K562 (cell line): ENCODE data around the gene REEP3. TPM values are rescaled to one million over a fixed set of nuclear protein-coding genes. Genes with fewer than 3 reads are reported as not detected.

Source experiments
- ATAC-seq: fragments of 200-7000 bp; cut with Tn5 transposase; 3 replicates; pipeline ENCODE4 v1.9.1; 2020; ENCODE audit warnings: moderate library complexity
- BruUV-seq: library from RNA; stranded (reverse); fragments of 400-500 nt; replicated peaks from 2 replicates; lab custom pipeline; 2021; lab: Mats Ljungman, UMichigan
- CTCF ChIA-PET: fragments of 300-600 bp; formaldehyde crosslinking; extraction: SDS; loops from one replicate; lab custom pipeline; 2021; ENCODE audit warnings: low intra/inter-chr PET ratio; lab: Yijun Ruan, JAX
- POLR2A ChIA-PET: fragments of 300-600, 350-650 bp; sonication (Branson Sonifier 250); formaldehyde crosslinking; extraction: SDS; loops from one replicate; lab custom pipeline; 2021; ENCODE audit warnings: antibody characterized with exemption, inconsistent platforms; lab: Yijun Ruan, JAX
- DNase-seq, 4 experiments: peaks; one replicate each; pipeline versions ENCODE4 v3.0.0 to v3.0.0-alpha.2; 2011 to 2018; ENCODE audit warnings: low spot score in 3 of 4, mixed read lengths in 3 of 4; ENCODE audit errors: extremely low read depth in 1 of 4
- FAIRE-seq: peaks from 2 replicates; lab custom pipeline; 2011; peaks lifted over from hg19 to GRCh38; lab: Jason Lieb, UNC
- H2AFZ ChIP-seq: 2 replicates; pipeline ENCODE4 v1.6.0; 2011; ENCODE audit warnings: low read depth, low read length, control low read depth, inconsistent platforms
- H3K27ac ChIP-seq: fragments of 200-600 bp; 3 replicates; pipeline ENCODE4 v1.8.0; 2011; ENCODE audit warnings: low read depth, mild to moderate bottlenecking, control low read depth, inconsistent platforms, low read length, moderate library complexity, mixed read lengths; ENCODE audit errors: extremely low read depth
- H3K27me3 ChIP-seq, 2 experiments: fragments of 300-600 bp in 1 of 2; 2 replicates in 1 of 2; 3 replicates in 1 of 2; pipeline versions ENCODE4 v1.6.0 to v1.8.0; 2011; ENCODE audit warnings: inconsistent platforms in 2 of 2, low read length in 2 of 2, mild to moderate bottlenecking in 1 of 2, mixed read lengths in 1 of 2, moderate library complexity in 1 of 2; ENCODE audit not compliant: control insufficient read depth in 2 of 2, insufficient read depth in 2 of 2
- H3K36me3 ChIP-seq: fragments of 300-600 bp; 3 replicates; pipeline ENCODE4 v1.8.0; 2011; ENCODE audit warnings: mild to moderate bottlenecking, low read length, inconsistent platforms; ENCODE audit not compliant: control insufficient read depth, insufficient read depth
- H3K4me1 ChIP-seq, 2 experiments: fragments of 200-600 bp in 1 of 2; replicated peaks in 1 of 2; 2 replicates in 1 of 2; 3 replicates in 1 of 2; pipeline versions ENCODE4 v1.5.1 to v1.8.0; 2011; ENCODE audit warnings: inconsistent platforms in 2 of 2, low read length in 2 of 2, mild to moderate bottlenecking in 1 of 2, mixed read lengths in 1 of 2, moderate library complexity in 1 of 2; ENCODE audit not compliant: control insufficient read depth in 2 of 2, insufficient read depth in 2 of 2
- H3K4me2 ChIP-seq: 2 replicates; pipeline ENCODE4 v1.6.1; 2011; ENCODE audit warnings: low read length, control low read depth, inconsistent platforms, mixed read lengths; ENCODE audit not compliant: insufficient read depth
- H3K4me3 ChIP-seq: fragments of 200-600 bp; sonication (generic), shearing (Covaris generic); 2 replicates; pipeline ENCODE4 v1.5.1; 2016; ENCODE audit warnings: control low read depth, inconsistent platforms
- H3K79me2 ChIP-seq: fragments of 200-600 bp; 3 replicates; pipeline ENCODE4 v1.8.0; 2011; ENCODE audit warnings: low read length, inconsistent platforms; ENCODE audit not compliant: control insufficient read depth, insufficient read depth
- H3K9ac ChIP-seq, 2 experiments: 2 replicates each; pipeline versions ENCODE4 v1.6.0 to v1.6.1; 2011; ENCODE audit warnings: low read depth in 2 of 2, low read length in 2 of 2, control low read depth in 1 of 2, inconsistent platforms in 1 of 2, mild to moderate bottlenecking in 1 of 2, mixed read lengths in 1 of 2; ENCODE audit not compliant: insufficient read depth in 1 of 2
- H3K9me1 ChIP-seq: one replicate; pipeline ENCODE4 v1.6.0; 2011; ENCODE audit warnings: inconsistent platforms, mild to moderate bottlenecking, low read length, moderate library complexity; ENCODE audit not compliant: control insufficient read depth, insufficient read depth
- H3K9me3 ChIP-seq: replicated peaks from 2 replicates; pipeline ENCODE4 v1.5.1; 2011; ENCODE audit warnings: low read depth, low read length, inconsistent platforms; ENCODE audit not compliant: control insufficient read depth, insufficient read depth
- H4K20me1 ChIP-seq: replicated peaks from 2 replicates; pipeline ENCODE4 v1.6.1; 2011; ENCODE audit warnings: low read length, inconsistent platforms, mixed read lengths; ENCODE audit not compliant: control insufficient read depth, insufficient read depth
- GTF2E2 ChIP-seq: fragments of 200-800 bp; sonication (Bioruptor generic); IDR thresholded peaks from 2 replicates; pipeline ENCODE4 v1.6.1; 2016; ENCODE audit warnings: missing genetic modification characterization, missing compliant biosample characterization
- HINFP ChIP-seq: fragments of 450-650 bp; conservative IDR thresholded peaks from 2 replicates; pipeline ENCODE4 v1.6.1; 2016; ENCODE audit warnings: missing genetic modification characterization, low read depth, mild to moderate bottlenecking, control low read depth, missing compliant biosample characterization
- HLTF ChIP-seq: fragments of 450-650 bp; IDR thresholded peaks from 2 replicates; pipeline ENCODE4 v1.6.1; 2016
- HMBOX1 ChIP-seq: sonication (generic); IDR thresholded peaks from 2 replicates; pipeline ENCODE4 v1.6.1; 2016
- NCOA6 ChIP-seq: fragments of 450-650 bp; IDR thresholded peaks from 2 replicates; pipeline ENCODE4 v1.6.1; 2017; ENCODE audit warnings: mild to moderate bottlenecking
- NFIC ChIP-seq: fragments of 450-650 bp; IDR thresholded peaks from 2 replicates; pipeline ENCODE4 v1.6.1; 2017; ENCODE audit warnings: mild to moderate bottlenecking, inconsistent platforms
- NR3C1 ChIP-seq: sonication (generic); formaldehyde crosslinking; IDR thresholded peaks from 2 replicates; pipeline ENCODE4 v1.8.1; 2022; ENCODE audit warnings: missing genetic modification reagents
- PRPF4 ChIP-seq: fragments of 200-400 bp; formaldehyde crosslinking; IDR thresholded peaks from one replicate; pipeline ENCODE4 v1.6.1; 2017; ENCODE audit warnings: low read length, low read depth, mild to moderate bottlenecking; ENCODE audit not compliant: insufficient read depth, poor library complexity, severe bottlenecking
- TAF9B ChIP-seq: fragments of 450-650 bp; IDR thresholded peaks from 2 replicates; pipeline ENCODE4 v1.6.1; 2018; ENCODE audit warnings: mild to moderate bottlenecking; ENCODE audit not compliant: partially characterized antibody
- TFE3 ChIP-seq: fragments of 450-650 bp; formaldehyde crosslinking; IDR thresholded peaks from 2 replicates; pipeline ENCODE4 v1.4.0; 2020; ENCODE audit warnings: mild to moderate bottlenecking, mixed read lengths
- ZNF274 ChIP-seq: IDR thresholded peaks from 2 replicates; pipeline ENCODE4 v1.6.1; 2011; ENCODE audit warnings: low read depth, mild to moderate bottlenecking, low read length, moderate library complexity, borderline replicate concordance
- ZNF584 ChIP-seq: fragments of 200-800 bp; sonication (Bioruptor generic); IDR thresholded peaks from 2 replicates; pipeline ENCODE4 v1.6.1; 2016; ENCODE audit warnings: low read depth, mild to moderate bottlenecking, missing genetic modification characterization, missing compliant biosample characterization
- ZNF668 ChIP-seq: fragments of 250-450 bp; sonication (Bioruptor Pico); IDR thresholded peaks from 2 replicates; pipeline ENCODE4 v1.8.0; 2022; ENCODE audit warnings: mild to moderate bottlenecking, inconsistent platforms
- WGBS: fragments of 100-300 bp; shearing (Covaris generic); methylation state at CpG from one replicate; pipeline ENCODE4 v1.1.6; 2016; ENCODE audit warnings: low coverage, mixed read lengths; ENCODE audit not compliant: insufficient coverage; ENCODE audit errors: missing lambda C conversion rate; 5-methylcytosine and 5-hydroxymethylcytosine counted together
- in situ Hi-C: fragments of 300-500 bp; cut with MboI; formaldehyde crosslinking; loops from 4 replicates; pipeline ENCODE4 v1.15.0; 2018; ENCODE audit warnings: inconsistent platforms, mixed read lengths
- intact Hi-C: fragments of 100-400 bp; cut with micrococcal nuclease; formaldehyde crosslinking; loops from 2 replicates; pipeline ENCODE4 v1.14.2; 2022
- polyA plus RNA-seq, 8 experiments: library from polyadenylated mRNA; depleted of rRNA in 4 of 8; stranded (reverse) in 5 of 8; unstranded in 3 of 8; fragments of >200 nt; fragmentation: Nextera tagmentation in 2 of 8; fragmentation: Illumina TruSeq in 1 of 8; extraction: Ambion mirVana in 2 of 8; extraction: Trizol in 1 of 8; gene quantifications; 2 replicates each; pipeline versions ENCODE4 v1.2.1 to v1.2.3, GENCODE V29; 2011 to 2014; ENCODE audit warnings: inconsistent platforms in 1 of 8, missing spikeins in 1 of 8
- total RNA-seq, 7 experiments: library from RNA; depleted of rRNA in 6 of 7; stranded (reverse); fragments of >200 nt in 6 of 7; fragmentation: Illumina TruSeq in 2 of 7; extraction: Trizol in 2 of 7; gene quantifications; 2 replicates each; pipeline versions ENCODE4 v1.2.1 to v1.2.3, GENCODE V29; 2011 to 2021; ENCODE audit warnings: low replicate concordance in 1 of 7

Gene REEP3
- total and polyA plus RNA-seq, 9 of the 15 experiments (the other 6 are each of a cell fraction or from before 2014, with no cell fraction given) = 3.4 to 13.4 (median 9.2) TPM

- BruUV-seq = no TSS peak
- Histone ChIP-seq H3K36me3 (no peaks in the 10 kb centered on the region), H3K9me1 (no peaks in the 10 kb centered on the region), H4K20me1 (no peaks in the 10 kb centered on the region), H3K27me3 (no peaks in the 10 kb centered on the region), H2AFZ (no peak overlapping the region), H3K4me3 (no peak overlapping the region), H3K4me1 (no peaks in the 10 kb centered on the region), H3K27ac (no peak overlapping the region), H3K4me2 (no peak overlapping the region)
- intact Hi-C loops = no loop called here
- no peak for ATAC-seq
- no peak for DNase-seq
- ChIA-PET POLR2A (interaction anchor here (0.6 to 1.9 kb wide), 3 partner anchors 28 to 86 kb away, joined by 3 to 5 read pairs (median 4); no protein-coding TSS in a partner anchor), CTCF (interaction anchor here (0.6 kb wide), 1 partner anchor 318 kb away, joined by 3 read pairs; no protein-coding TSS in a partner anchor)
- 52% methylated on average over 1 of the region's 1 CpG for WGBS
- no peak for TF ChIP-seq PRPF4
- no peak for TF ChIP-seq TFE3 (CRISPR knock-in tag)
- TF ChIP-seq ZNF274 = no peak
- no peak for TF ChIP-seq NCOA6
- TF ChIP-seq NR3C1 (CRISPR knock-in tag) = no peak
- no peak for TF ChIP-seq HMBOX1
- no peak for TF ChIP-seq NFIC
- TF ChIP-seq HINFP (tag) = no peak
- no peak for TF ChIP-seq ZNF668 (CRISPR knock-in tag)
- TF ChIP-seq GTF2E2 (tag) = no peak
- no peak for TF ChIP-seq HLTF
- TF ChIP-seq ZNF584 (CRISPR knock-in tag) = no peak
- no peak for TF ChIP-seq TAF9B
- TF ChIP-seq, all 486 proteins: peak for 0
- in situ Hi-C loops = no loop called here
- no peak for FAIRE-seq
- H3K9ac ChIP-seq = no peak overlapping the region
- H3K9me3 ChIP-seq = no peaks in the 10 kb centered on the region
- no peaks in the 10 kb centered on the region for H3K79me2 ChIP-seq
Measured at GRCh38 chr10:63608511-63608910, 87.3 kb downstream of the REEP3 start.
